Osteoblast (primary cell): ENCODE results near the gene SLC22A7. TPM values are rescaled to one million over a fixed set of nuclear protein-coding genes. Genes with fewer than 3 reads are reported as not detected.

ENCODE experiments used
- DNase-seq: peaks from one replicate; pipeline ENCODE4 v3.0.0; 2011; ENCODE audit warnings: low spot score, mixed read lengths; ENCODE audit not compliant: insufficient read length; ENCODE audit errors: missing footprints
- H2AFZ ChIP-seq: 2 replicates; pipeline ENCODE4 v1.6.0; 2011; ENCODE audit warnings: mild to moderate bottlenecking, low read length
- H3K27ac ChIP-seq: 2 replicates; pipeline ENCODE4 v1.5.1; 2011; ENCODE audit warnings: mild to moderate bottlenecking, low read depth, low read length, moderate library complexity
- H3K27me3 ChIP-seq: 2 replicates; pipeline ENCODE4 v1.6.0; 2012; ENCODE audit warnings: mild to moderate bottlenecking, control low read depth, inconsistent platforms, low read length, moderate library complexity; ENCODE audit not compliant: insufficient read depth
- H3K36me3 ChIP-seq: 2 replicates; pipeline ENCODE4 v1.5.1; 2011; ENCODE audit warnings: mild to moderate bottlenecking, low read length, control low read depth, moderate library complexity; ENCODE audit not compliant: insufficient read depth
- H3K4me1 ChIP-seq: 2 replicates; pipeline ENCODE4 v1.5.1; 2011; ENCODE audit warnings: mild to moderate bottlenecking, low read length, control low read depth, moderate library complexity; ENCODE audit not compliant: insufficient read depth
- H3K4me2 ChIP-seq: 2 replicates; pipeline ENCODE4 v1.6.0; 2011; ENCODE audit warnings: mild to moderate bottlenecking, low read length; ENCODE audit not compliant: insufficient read depth
- H3K4me3 ChIP-seq: fragments of 200-600 bp; sonication (generic); 3 replicates; pipeline ENCODE4 v1.5.1; 2012; ENCODE audit warnings: mild to moderate bottlenecking, low read length, inconsistent platforms; ENCODE audit not compliant: insufficient read depth
- H3K79me2 ChIP-seq: 2 replicates; pipeline ENCODE4 v1.6.0; 2012; ENCODE audit warnings: mild to moderate bottlenecking, low read length, control low read depth, inconsistent platforms; ENCODE audit not compliant: insufficient read depth
- H3K9me3 ChIP-seq: 2 replicates; pipeline ENCODE4 v1.5.1; 2011; ENCODE audit warnings: low read depth, low read length, control low read depth
- H4K20me1 ChIP-seq: 2 replicates; pipeline ENCODE4 v1.6.0; 2012; ENCODE audit warnings: mild to moderate bottlenecking, low read length, control low read depth; ENCODE audit not compliant: insufficient read depth
- total RNA-seq: library from RNA; depleted of rRNA; stranded (reverse); fragments of >200 nt; gene quantifications from 2 replicates; pipeline ENCODE4 v1.2.3, GENCODE V29; 2012
- TF ChIP-seq, protein P1 (sequence below): IDR thresholded peaks from 2 replicates; pipeline ENCODE4 v1.5.1; 2011; ENCODE audit warnings: mild to moderate bottlenecking, low read depth, low read length, moderate library complexity; ENCODE audit errors: extremely low read depth

SLC22A7 gene
- total RNA-seq, 1 donor, result not detected

DNA sequence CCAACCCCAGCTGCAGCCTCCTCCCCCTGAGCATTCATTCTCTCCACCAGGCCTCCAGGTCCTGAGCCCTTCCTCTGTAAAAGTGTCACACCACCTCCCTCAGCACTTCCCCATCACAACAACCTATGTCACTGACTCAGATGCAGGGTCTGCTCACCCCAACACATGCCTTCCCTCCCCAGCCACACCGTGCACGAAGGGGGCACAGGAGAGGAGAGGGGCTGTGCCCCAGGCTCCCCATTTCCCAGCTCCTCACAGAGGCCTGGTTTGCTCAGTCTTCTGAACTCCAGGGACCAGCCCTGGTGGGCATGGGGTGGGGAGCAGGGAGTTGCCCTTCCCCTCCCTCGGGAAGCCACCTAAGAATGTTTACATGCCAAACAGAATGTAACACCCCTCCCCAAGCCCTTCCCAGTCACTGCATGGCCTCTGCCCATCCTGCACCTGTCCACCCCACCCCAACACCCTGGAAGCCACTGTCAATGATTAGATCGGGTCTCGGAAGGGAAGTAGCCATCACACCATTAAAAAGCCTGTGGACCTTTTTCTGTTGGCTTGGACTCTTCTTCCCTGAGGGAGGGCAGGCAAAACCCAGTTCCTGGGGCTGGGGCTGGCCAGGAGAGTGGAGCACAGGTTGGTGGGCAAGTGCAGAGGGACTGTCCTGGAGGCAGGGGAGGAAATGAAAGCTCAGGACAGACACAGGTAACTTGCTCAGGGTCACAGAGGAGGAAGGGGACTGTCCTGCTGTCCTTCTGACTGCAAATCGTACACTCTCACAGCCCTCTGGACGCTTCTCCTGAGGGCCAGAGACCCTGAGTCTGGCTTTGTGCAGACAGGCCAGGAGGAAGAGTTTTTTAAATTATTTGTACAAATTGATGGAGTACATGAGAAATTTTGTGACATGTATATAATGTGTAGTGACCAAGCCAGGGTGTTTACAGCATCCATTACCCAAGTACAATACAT is 10.1 kb upstream of the SLC22A7 start:
- H3K36me3 ChIP-seq, result no peaks in the 10 kb centered on the region
- H2AFZ ChIP-seq, result no peak overlapping the region
- no peaks in the 10 kb centered on the region for H3K9me3 ChIP-seq
- H3K4me3 ChIP-seq, result no peak overlapping the region
- H3K4me2 ChIP-seq, result no peak overlapping the region
- peaks cover 5% of the 10 kb centered on the region for H3K4me1 ChIP-seq
- H3K27me3 ChIP-seq, result peaks cover 3% of the 10 kb centered on the region
- no peaks in the 10 kb centered on the region for H3K79me2 ChIP-seq
- TF ChIP-seq, protein P1, sequence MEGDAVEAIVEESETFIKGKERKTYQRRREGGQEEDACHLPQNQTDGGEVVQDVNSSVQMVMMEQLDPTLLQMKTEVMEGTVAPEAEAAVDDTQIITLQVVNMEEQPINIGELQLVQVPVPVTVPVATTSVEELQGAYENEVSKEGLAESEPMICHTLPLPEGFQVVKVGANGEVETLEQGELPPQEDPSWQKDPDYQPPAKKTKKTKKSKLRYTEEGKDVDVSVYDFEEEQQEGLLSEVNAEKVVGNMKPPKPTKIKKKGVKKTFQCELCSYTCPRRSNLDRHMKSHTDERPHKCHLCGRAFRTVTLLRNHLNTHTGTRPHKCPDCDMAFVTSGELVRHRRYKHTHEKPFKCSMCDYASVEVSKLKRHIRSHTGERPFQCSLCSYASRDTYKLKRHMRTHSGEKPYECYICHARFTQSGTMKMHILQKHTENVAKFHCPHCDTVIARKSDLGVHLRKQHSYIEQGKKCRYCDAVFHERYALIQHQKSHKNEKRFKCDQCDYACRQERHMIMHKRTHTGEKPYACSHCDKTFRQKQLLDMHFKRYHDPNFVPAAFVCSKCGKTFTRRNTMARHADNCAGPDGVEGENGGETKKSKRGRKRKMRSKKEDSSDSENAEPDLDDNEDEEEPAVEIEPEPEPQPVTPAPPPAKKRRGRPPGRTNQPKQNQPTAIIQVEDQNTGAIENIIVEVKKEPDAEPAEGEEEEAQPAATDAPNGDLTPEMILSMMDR, result no peak
- no peak overlapping the region for H3K27ac ChIP-seq
- no peak for DNase-seq
- no peaks in the 10 kb centered on the region for H4K20me1 ChIP-seq

DNA sequence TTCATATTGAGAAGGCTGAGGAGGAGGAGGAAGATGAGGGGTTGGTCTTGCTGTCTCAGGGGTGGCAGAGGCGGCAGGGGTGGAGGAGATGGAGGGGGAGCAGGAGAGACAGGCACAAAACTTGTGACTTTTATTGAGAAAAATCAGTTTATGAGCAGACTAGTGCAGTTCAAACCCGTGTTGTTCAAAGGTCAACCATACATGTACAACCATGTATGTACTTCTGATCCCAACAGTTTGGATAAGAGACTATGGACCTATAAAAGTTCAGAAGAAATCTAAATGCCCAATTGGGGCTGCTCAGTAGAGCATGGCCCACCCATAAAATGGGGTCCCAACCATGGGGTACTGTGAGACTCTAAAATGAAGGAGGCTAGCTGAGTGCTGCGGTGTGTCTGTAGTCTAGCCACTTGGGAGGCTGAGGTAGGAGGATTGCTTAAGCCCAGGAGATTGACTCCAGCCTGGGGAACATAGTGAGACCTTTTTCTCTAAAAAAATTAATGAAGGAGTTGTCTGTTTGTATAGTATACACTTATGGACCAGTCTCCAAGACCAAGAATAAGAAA is 7.6 kb upstream of the SLC22A7 start:
- no peak overlapping the region for H3K27ac ChIP-seq
- H2AFZ ChIP-seq, result no peak overlapping the region
- H3K36me3 ChIP-seq, result no peaks in the 10 kb centered on the region
- H3K79me2 ChIP-seq, result no peaks in the 10 kb centered on the region
- H3K4me3 ChIP-seq, result no peak overlapping the region
- peaks cover 5% of the 10 kb centered on the region for H3K4me1 ChIP-seq
- no peak for DNase-seq
- peaks cover 3% of the 10 kb centered on the region for H3K27me3 ChIP-seq
- no peaks in the 10 kb centered on the region for H4K20me1 ChIP-seq
- no peak overlapping the region for H3K4me2 ChIP-seq
- no peaks in the 10 kb centered on the region for H3K9me3 ChIP-seq
- TF ChIP-seq, protein P1, result no peak

DNA sequence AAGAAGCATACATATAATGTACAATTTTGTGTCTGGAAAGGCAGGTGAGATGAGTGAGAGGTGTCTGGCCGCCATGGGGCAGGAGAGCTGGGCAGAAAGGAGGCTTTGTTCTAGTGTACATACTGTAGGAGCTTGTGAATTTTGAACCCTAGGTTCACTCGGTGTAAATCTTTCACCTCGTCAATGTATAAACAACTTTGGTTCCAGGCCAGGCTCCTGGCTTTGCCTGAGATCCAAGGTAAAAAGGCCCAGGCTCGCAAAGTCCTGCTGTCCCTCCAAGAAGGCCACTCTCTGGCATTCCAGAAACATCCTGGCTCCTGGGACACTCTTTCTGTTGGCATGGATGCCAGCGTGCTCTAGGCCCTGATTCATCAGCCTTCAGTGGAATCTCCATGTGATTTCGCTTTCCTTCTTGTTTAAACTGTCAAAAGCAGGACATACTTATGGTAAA is 7.1 kb upstream of the SLC22A7 start:
- Histone ChIP-seq H3K9me3 (no peaks in the 10 kb centered on the region), H3K36me3 (no peaks in the 10 kb centered on the region), H3K27ac (no peak overlapping the region), H3K79me2 (no peaks in the 10 kb centered on the region), H3K4me3 (no peak overlapping the region), H3K4me2 (no peak overlapping the region), H2AFZ (no peak overlapping the region), H3K4me1 (peaks cover 5% of the 10 kb centered on the region), H4K20me1 (no peaks in the 10 kb centered on the region), H3K27me3 (peaks cover 3% of the 10 kb centered on the region)
- no peak for DNase-seq
- TF ChIP-seq, protein P1, result no peak

DNA sequence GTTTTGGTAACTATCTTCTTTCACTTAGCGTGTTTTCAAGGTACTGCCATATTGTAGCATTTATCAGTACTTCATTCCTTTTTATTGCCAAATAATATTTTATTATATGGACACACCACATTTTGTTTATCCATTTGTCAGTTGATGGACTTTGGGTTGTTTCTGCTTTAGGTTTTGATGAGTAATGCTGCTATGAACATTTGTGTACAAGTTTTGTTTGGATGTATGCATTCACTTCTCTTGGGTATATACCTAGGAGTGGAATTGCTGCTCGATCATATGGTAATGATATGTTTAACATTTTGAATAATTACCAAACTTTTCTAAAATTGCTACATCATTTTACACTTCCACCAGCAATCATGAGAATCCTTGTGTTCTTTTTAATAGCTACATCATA is 6.4 kb upstream of the SLC22A7 start:
- TF ChIP-seq, protein P1, result no peak

More for the DNA sequence above, 6.4 kb upstream of the SLC22A7 start:
- no peak overlapping the region for H3K27ac ChIP-seq
- H2AFZ ChIP-seq, result no peak overlapping the region
- H3K4me1 ChIP-seq, result peaks cover 5% of the 10 kb centered on the region
- H3K36me3 ChIP-seq, result no peaks in the 10 kb centered on the region
- H3K4me3 ChIP-seq, result no peak overlapping the region
- H3K4me2 ChIP-seq, result no peak overlapping the region
- no peaks in the 10 kb centered on the region for H3K79me2 ChIP-seq
- H3K27me3 ChIP-seq, result peaks cover 6% of the 10 kb centered on the region
- H3K9me3 ChIP-seq, result no peaks in the 10 kb centered on the region
- no peak for DNase-seq
- no peaks in the 10 kb centered on the region for H4K20me1 ChIP-seq
